ENCODE measurements around the gene CNTNAP1.

- TF ChIP-seq EP300 (IDR thresholded peaks at IDR 0.05; ENCODE audit: low read depth) (no peak), POLR2A (IDR thresholded peaks at IDR 0.05) (no peak)
Observed at GRCh38 chr17:42686520-42687128, 4.3 kb downstream of the CNTNAP1 start.

All from transverse colon (tissue), 1 donor.